ENCODE measurements around the gene RAD9A.
A peak's percentile ranks its signal among the peaks of the same experiment; 100 is the strongest.

RAD9A gene

GRCh38 chr11:67352546-67353316, 39.1 kb upstream of the RAD9A start:
- H4K20me1 ChIP-seq (ENCODE audit: insufficient read depth, low read length) = no peaks in the 10 kb centered on the region
- peaks cover 64% of the 10 kb centered on the region for H3K4me1 ChIP-seq (ENCODE audit: insufficient read depth, low read length, severe bottlenecking)
- no peaks in the 10 kb centered on the region for H3F3A ChIP-seq (ENCODE audit: insufficient read depth, low read length)
- H3K27me3 ChIP-seq (ENCODE audit: insufficient read depth, low read length) = no peaks in the 10 kb centered on the region
- no peaks in the 10 kb centered on the region for H3K9me2 ChIP-seq (ENCODE audit: low read depth, low read length)
- TF ChIP-seq CTCF (IDR thresholded peaks at IDR 0.05; ENCODE audit: low read length) (no peak), EZH2 (IDR thresholded peaks at IDR 0.05; ENCODE audit: borderline replicate concordance, low read length) (no peak)
- peak overlapping the region; percentile 93 for H3K9ac ChIP-seq (ENCODE audit: low read length)
- no peaks in the 10 kb centered on the region for H3K9me3 ChIP-seq (ENCODE audit: low read length)
- no peaks in the 10 kb centered on the region for H3K79me2 ChIP-seq (ENCODE audit: insufficient read depth, low read length)
- H3K27ac ChIP-seq (ENCODE audit: low read depth, low read length, poor library complexity, severe bottlenecking) = peak overlapping the region; percentile 98
- H2AFZ ChIP-seq (ENCODE audit: low read length) = no peak overlapping the region
- H3K36me3 ChIP-seq (ENCODE audit: insufficient read depth, low read length) = peaks cover 8% of the 10 kb centered on the region
- H3K4me2 ChIP-seq (ENCODE audit: low read length) = peak overlapping the region; percentile 91
- peak overlapping the region; percentile 78 for H3K4me3 ChIP-seq (ENCODE audit: low read depth, low read length, poor library complexity, severe bottlenecking)

GRCh38 chr11:67353317-67354074, 38.3 kb upstream of the RAD9A start, which contains the start of gene POLD4:
TSS of gene POLD4 (minus strand) at chr11:67353546. CDS start at chr11:67353399, 147 bp downstream.
- no peaks in the 10 kb centered on the region for H3F3A ChIP-seq (ENCODE audit: insufficient read depth, low read length)
- TF ChIP-seq EZH2 (IDR thresholded peaks at IDR 0.05; ENCODE audit: borderline replicate concordance, low read length) (no peak), CTCF (IDR thresholded peaks at IDR 0.05; ENCODE audit: low read length) (no peak)
- H3K27ac ChIP-seq (ENCODE audit: low read depth, low read length, poor library complexity, severe bottlenecking) = peak within 1 kb of the TSS; percentile 98

DNA sequence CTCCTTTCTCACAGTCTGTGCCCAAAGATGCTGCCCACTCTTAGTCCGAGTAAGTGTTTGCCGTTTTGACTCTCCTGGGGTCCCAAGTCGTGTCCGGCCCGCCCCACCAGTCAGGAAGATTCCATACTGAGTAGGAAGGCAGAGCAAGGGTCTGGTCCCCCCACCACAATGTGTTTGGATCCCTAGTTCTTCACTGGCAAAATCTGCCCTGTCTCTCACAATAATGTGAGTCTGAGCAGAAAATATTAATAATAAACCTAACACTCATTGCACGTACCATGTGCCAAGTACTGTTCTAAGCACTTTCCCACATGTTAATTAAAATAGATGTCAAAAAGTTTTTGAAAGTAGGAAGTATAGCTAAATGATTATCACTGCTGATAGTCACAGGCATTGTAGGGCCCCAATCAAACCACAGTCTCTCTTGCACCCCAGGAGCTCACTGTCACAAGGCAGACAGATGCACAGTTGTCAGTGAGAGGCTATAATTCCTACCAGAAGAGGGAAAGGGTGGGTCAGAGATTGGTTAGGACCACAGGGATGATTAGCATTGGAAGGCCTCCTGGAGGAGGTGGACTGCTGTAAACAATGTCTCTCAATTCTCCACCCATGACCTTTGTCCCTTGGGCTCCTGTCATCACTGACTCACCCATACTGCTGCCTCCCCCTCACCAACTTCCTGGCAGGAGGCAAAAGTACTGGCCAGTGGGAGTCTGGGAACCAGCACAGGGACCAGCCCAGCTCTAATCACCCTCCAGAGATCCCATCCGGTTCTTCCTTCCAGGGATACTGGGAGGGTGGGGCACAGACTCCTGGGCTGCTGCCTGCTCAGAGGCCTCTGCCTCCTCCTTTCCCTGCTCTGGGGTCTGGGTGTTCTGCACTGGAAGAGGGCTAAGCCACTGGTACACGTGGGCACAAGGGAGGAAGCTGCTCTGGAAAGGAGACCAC, 37.4 kb upstream of the RAD9A start:
- H3K9ac ChIP-seq (ENCODE audit: low read length) = peak overlapping the region; percentile 77
- H3K9me2 ChIP-seq (ENCODE audit: low read depth, low read length) = no peaks in the 10 kb centered on the region
- H3K79me2 ChIP-seq (ENCODE audit: insufficient read depth, low read length) = no peaks in the 10 kb centered on the region
- peaks cover 64% of the 10 kb centered on the region for H3K4me1 ChIP-seq (ENCODE audit: insufficient read depth, low read length, severe bottlenecking)
- no peak for TF ChIP-seq CTCF (IDR thresholded peaks at IDR 0.05; ENCODE audit: low read length)
- no peak for TF ChIP-seq EZH2 (IDR thresholded peaks at IDR 0.05; ENCODE audit: borderline replicate concordance, low read length)
- peak overlapping the region; percentile 78 for H3K4me3 ChIP-seq (ENCODE audit: low read depth, low read length, poor library complexity, severe bottlenecking)
- no peaks in the 10 kb centered on the region for H4K20me1 ChIP-seq (ENCODE audit: insufficient read depth, low read length)
- no peaks in the 10 kb centered on the region for H3K27me3 ChIP-seq (ENCODE audit: insufficient read depth, low read length)
- no peaks in the 10 kb centered on the region for H3K9me3 ChIP-seq (ENCODE audit: low read length)
- H2AFZ ChIP-seq (ENCODE audit: low read length) = no peak overlapping the region
- H3K4me2 ChIP-seq (ENCODE audit: low read length) = peak overlapping the region; percentile 91
- H3K36me3 ChIP-seq (ENCODE audit: insufficient read depth, low read length) = peaks cover 8% of the 10 kb centered on the region
- H3F3A ChIP-seq (ENCODE audit: insufficient read depth, low read length) = no peaks in the 10 kb centered on the region
- H3K27ac ChIP-seq (ENCODE audit: low read depth, low read length, poor library complexity, severe bottlenecking) = peak overlapping the region; percentile 98

More at GRCh38 chr11:67353317-67354074, 38.3 kb upstream of the RAD9A start, which contains the start of gene POLD4:
- H3K79me2 ChIP-seq (ENCODE audit: insufficient read depth, low read length) = no peaks in the 10 kb centered on the region
- H2AFZ ChIP-seq (ENCODE audit: low read length) = no peak within 1 kb of the TSS
- H3K4me3 ChIP-seq (ENCODE audit: low read depth, low read length, poor library complexity, severe bottlenecking) = peak within 1 kb of the TSS; percentile 78
- H3K27me3 ChIP-seq (ENCODE audit: insufficient read depth, low read length) = no peaks in the 10 kb centered on the region
- no peaks in the 10 kb centered on the region for H3K9me2 ChIP-seq (ENCODE audit: low read depth, low read length)
- H3K4me2 ChIP-seq (ENCODE audit: low read length) = peak within 1 kb of the TSS; percentile 91
- H3K9ac ChIP-seq (ENCODE audit: low read length) = peak within 1 kb of the TSS; percentile 93
- no peaks in the 10 kb centered on the region for H4K20me1 ChIP-seq (ENCODE audit: insufficient read depth, low read length)
- H3K36me3 ChIP-seq (ENCODE audit: insufficient read depth, low read length) = peaks cover 8% of the 10 kb centered on the region
- peaks cover 64% of the 10 kb centered on the region for H3K4me1 ChIP-seq (ENCODE audit: insufficient read depth, low read length, severe bottlenecking)
- H3K9me3 ChIP-seq (ENCODE audit: low read length) = no peaks in the 10 kb centered on the region

Measured in OCI-LY1 (cell line).